ENCODE results near the gene SLC1A6. TPM values are rescaled to one million over a fixed set of nuclear protein-coding genes. Genes with fewer than 3 reads are reported as not detected.

The SLC1A6 gene
- total and polyA plus RNA-seq, 2 of the 4 experiments (the other 2 are of a cell fraction), result not detected

DNA sequence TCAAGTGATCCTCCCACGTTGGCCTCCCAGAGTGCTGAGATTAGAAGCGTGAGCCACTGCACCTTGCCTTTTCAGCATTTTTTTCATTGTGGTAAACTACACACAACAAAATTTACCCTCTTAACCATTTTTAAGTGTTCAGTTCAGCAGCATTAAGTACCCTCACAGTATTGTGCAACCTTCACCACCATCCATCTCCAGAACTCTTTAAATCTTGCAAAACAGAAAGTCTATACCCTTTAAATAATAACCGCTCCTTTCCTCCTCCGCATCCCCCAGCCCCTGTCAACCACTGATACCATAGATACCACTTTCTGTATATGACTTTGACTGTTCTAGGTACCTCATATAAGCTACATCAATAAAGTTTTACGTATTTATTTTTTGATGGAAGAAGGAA lies 48.8 kb upstream of the SLC1A6 start:
- Histone ChIP-seq H2AFZ (replicated peaks; ENCODE audit: low read length, poor library complexity) (no peak overlapping the region), H3K18ac (ENCODE audit: low read depth, low read length) (no peak overlapping the region), H3K56ac (ENCODE audit: extremely low read depth, insufficient read depth, low read length) (no peak overlapping the region), H3K4me3 (ENCODE audit: insufficient read depth, low read depth, low read length) (no peak overlapping the region), H3K23ac (ENCODE audit: low read depth, low read length) (no peak overlapping the region), H3K79me1 (ENCODE audit: low read depth in 1 of 2, low read length in 2 of 2) (no peaks in the 10 kb centered on the region), H3K27ac (ENCODE audit: insufficient read depth, low read length) (no peak overlapping the region), H4K91ac (ENCODE audit: insufficient read depth, low read depth, low read length) (no peak overlapping the region), H3K4me1 (ENCODE audit: control insufficient read depth, insufficient read depth, low read length) (no peaks in the 10 kb centered on the region), H3K14ac (replicated peaks; ENCODE audit: low read depth, low read length) (no peak overlapping the region), H2BK15ac (ENCODE audit: low read depth, low read length) (no peak overlapping the region), H2BK5ac (ENCODE audit: low read depth, low read length, poor library complexity, severe bottlenecking) (no peak overlapping the region), H3K9me1 (ENCODE audit: insufficient read depth, low read length) (no peaks in the 10 kb centered on the region), H3K9ac (ENCODE audit: low read depth, low read length) (no peak overlapping the region), H2BK120ac (ENCODE audit: low read depth, low read length) (no peak overlapping the region), H3K36me3 (ENCODE audit: control insufficient read depth, insufficient read depth, low read length) (no peaks in the 10 kb centered on the region), H4K5ac (ENCODE audit: low read depth, low read length) (no peak overlapping the region), H2BK20ac (ENCODE audit: low read depth, low read length) (no peak overlapping the region), H4K8ac (ENCODE audit: low read depth in 2 of 2, low read length in 2 of 2) (no peak overlapping the region), H3K4me2 (ENCODE audit: low read depth, low read length) (no peak overlapping the region), H2AK9ac (replicated peaks; ENCODE audit: low read depth, low read length, poor library complexity) (no peak overlapping the region), H2AK5ac (ENCODE audit: low read depth, low read length) (no peak overlapping the region), H3K27me3 (ENCODE audit: control insufficient read depth, insufficient read depth, low read length) (no peaks in the 10 kb centered on the region), H3K9me3 (ENCODE audit: control insufficient read depth, insufficient read depth, low read length) (no peaks in the 10 kb centered on the region), H3K4ac (ENCODE audit: low read depth, low read length) (no peak overlapping the region), H4K20me1 (ENCODE audit: insufficient read depth, low read length) (no peaks in the 10 kb centered on the region)
- WGBS, 2 experiments (ENCODE audit: extremely low coverage in 2 of 2, insufficient read length in 1 of 2), result 80% methylated on average over 1 of the region's 5 CpGs; no CpG with 5 or more reads in 1 of the 2 experiments
- in situ Hi-C loops (cut with MboI; ENCODE audit: low sequenced_read_pairs) (no loop called here), intact Hi-C loops (cut with micrococcal nuclease) (no loop called here), dilution Hi-C loops (cut with HindIII; ENCODE audit: low sequenced_read_pairs, unreplicated experiment) (no loop called here)
- TF ChIP-seq MXI1 (IDR thresholded peaks at IDR 0.05; ENCODE audit: borderline replicate concordance, low read depth, low read length) (no peak), CHD1 (IDR thresholded peaks at IDR 0.05; ENCODE audit: low read depth, low read length) (no peak), CEBPB (IDR thresholded peaks at IDR 0.05; ENCODE audit: low read depth, low read length) (no peak), BHLHE40 (IDR thresholded peaks at IDR 0.05; ENCODE audit: low read depth, low read length) (no peak), RAD21 (IDR thresholded peaks at IDR 0.05; ENCODE audit: low read length) (no peak), NFE2L2 (IDR thresholded peaks at IDR 0.05; ENCODE audit: low read depth, low read length) (no peak), MAFK (IDR thresholded peaks at IDR 0.05; ENCODE audit: low read depth, low read length) (no peak), RCOR1 (IDR thresholded peaks at IDR 0.05; ENCODE audit: insufficient replicate concordance, low read length) (no peak), SMC3 (IDR thresholded peaks at IDR 0.05; ENCODE audit: low read depth, low read length) (no peak), POLR2A (IDR thresholded peaks at IDR 0.05; ENCODE audit: low read depth, low read length) (no peak), RFX5 (IDR thresholded peaks at IDR 0.05; ENCODE audit: low read depth, low read length) (no peak), FOS (IDR thresholded peaks at IDR 0.05; ENCODE audit: low read depth, low read length) (no peak)
- TF ChIP-seq, protein P1, sequence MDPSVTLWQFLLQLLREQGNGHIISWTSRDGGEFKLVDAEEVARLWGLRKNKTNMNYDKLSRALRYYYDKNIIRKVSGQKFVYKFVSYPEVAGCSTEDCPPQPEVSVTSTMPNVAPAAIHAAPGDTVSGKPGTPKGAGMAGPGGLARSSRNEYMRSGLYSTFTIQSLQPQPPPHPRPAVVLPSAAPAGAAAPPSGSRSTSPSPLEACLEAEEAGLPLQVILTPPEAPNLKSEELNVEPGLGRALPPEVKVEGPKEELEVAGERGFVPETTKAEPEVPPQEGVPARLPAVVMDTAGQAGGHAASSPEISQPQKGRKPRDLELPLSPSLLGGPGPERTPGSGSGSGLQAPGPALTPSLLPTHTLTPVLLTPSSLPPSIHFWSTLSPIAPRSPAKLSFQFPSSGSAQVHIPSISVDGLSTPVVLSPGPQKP (IDR thresholded peaks at IDR 0.05; ENCODE audit: borderline replicate concordance, low read depth, low read length), result no peak
- TF ChIP-seq, protein P2, sequence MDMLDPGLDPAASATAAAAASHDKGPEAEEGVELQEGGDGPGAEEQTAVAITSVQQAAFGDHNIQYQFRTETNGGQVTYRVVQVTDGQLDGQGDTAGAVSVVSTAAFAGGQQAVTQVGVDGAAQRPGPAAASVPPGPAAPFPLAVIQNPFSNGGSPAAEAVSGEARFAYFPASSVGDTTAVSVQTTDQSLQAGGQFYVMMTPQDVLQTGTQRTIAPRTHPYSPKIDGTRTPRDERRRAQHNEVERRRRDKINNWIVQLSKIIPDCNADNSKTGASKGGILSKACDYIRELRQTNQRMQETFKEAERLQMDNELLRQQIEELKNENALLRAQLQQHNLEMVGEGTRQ (IDR thresholded peaks at IDR 0.05; ENCODE audit: low read depth, low read length), result no peak
- no peak for ATAC-seq (ENCODE audit: low read depth)
- no TSS peak for BruUV-seq (replicated peaks)
- DNase-seq, result no peak
- ChIA-PET POLR2A (ENCODE audit: unreplicated experiment) (no interaction called here), CTCF (no interaction called here)
